HEK293T (cell line): ENCODE results near the gene SMPD4.

Experiments
- FOXA1 ChIP-seq: fragments of 450-650 bp; IDR thresholded peaks from 2 replicates; pipeline ENCODE4 v1.6.1; 2016; ENCODE audit warnings: mild to moderate bottlenecking
- FOXM1 ChIP-seq: fragments of 450-650 bp; IDR thresholded peaks from 2 replicates; pipeline ENCODE4 v1.6.1; 2017; ENCODE audit warnings: mild to moderate bottlenecking, borderline replicate concordance
- LEF1 ChIP-seq: fragments of 450-650 bp; IDR thresholded peaks from 2 replicates; pipeline ENCODE4 v1.6.1; 2017; ENCODE audit warnings: mild to moderate bottlenecking, borderline replicate concordance
- SP1 ChIP-seq: fragments of 450-650 bp; IDR thresholded peaks from 2 replicates; pipeline ENCODE4 v1.6.1; 2017
- SUZ12 ChIP-seq: fragments of 450-650 bp; IDR thresholded peaks from 2 replicates; pipeline ENCODE4 v1.6.1; 2016; ENCODE audit warnings: mild to moderate bottlenecking
- TARDBP ChIP-seq: fragments of 450-650 bp; IDR thresholded peaks from 2 replicates; pipeline ENCODE4 v1.6.1; 2016

DNA sequence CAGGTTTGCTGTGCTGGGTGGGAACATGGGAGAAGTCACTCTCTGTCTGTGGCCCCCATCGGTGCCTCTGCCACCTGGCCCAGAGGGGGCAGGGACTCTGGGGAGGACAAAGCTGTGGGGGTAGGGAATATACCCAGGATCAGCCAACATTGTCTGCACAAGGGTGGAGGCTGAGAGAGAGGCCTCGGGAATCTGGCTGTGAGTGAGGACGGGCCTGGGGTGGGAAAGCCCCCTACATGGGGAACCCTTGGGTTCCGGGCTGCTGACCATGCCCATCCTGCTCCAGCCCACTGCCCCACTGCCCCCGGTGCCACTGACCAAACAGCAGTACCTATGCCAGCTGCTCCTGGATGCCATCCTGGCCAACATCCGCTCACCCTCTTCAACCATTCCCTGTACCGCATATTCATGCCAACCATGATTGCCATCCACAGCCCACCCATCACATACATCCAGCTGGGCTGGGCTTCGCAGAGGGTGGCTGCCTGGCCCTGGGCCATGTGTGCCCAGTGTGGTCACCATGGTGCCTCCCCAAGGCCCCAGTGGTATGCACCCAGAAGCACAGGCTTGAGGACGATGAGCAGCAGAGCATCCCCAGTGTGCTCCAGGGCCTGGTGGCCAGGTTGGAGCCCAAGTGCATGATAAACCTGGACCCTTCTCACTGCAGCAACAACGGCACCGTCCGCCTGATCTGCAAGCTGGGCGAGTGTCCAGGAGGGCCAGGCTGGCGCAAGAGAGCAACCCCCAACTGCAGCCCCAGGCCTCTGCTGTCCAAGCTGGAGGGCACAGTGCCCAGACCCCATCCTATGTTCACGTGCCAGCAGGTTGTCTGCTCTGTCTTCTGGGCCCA is 45.5 kb downstream of the SMPD4 start:
- TF ChIP-seq FOXM1: no peak
- no peak for TF ChIP-seq LEF1
- no peak for TF ChIP-seq FOXA1
- no peak for TF ChIP-seq SUZ12
- TF ChIP-seq TARDBP: no peak
- no peak for TF ChIP-seq SP1
